ENCODE measurements around the gene METRNL.
"Not testable (repeated sequence)": the region's sequence is repeated elsewhere in the genome, so short reads cannot be mapped to it uniquely, and the experiment has no call there.

- TF ChIP-seq, protein P1, sequence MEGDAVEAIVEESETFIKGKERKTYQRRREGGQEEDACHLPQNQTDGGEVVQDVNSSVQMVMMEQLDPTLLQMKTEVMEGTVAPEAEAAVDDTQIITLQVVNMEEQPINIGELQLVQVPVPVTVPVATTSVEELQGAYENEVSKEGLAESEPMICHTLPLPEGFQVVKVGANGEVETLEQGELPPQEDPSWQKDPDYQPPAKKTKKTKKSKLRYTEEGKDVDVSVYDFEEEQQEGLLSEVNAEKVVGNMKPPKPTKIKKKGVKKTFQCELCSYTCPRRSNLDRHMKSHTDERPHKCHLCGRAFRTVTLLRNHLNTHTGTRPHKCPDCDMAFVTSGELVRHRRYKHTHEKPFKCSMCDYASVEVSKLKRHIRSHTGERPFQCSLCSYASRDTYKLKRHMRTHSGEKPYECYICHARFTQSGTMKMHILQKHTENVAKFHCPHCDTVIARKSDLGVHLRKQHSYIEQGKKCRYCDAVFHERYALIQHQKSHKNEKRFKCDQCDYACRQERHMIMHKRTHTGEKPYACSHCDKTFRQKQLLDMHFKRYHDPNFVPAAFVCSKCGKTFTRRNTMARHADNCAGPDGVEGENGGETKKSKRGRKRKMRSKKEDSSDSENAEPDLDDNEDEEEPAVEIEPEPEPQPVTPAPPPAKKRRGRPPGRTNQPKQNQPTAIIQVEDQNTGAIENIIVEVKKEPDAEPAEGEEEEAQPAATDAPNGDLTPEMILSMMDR (IDR thresholded peaks at IDR 0.05), result not testable (repeated sequence)
- TF ChIP-seq POLR2A (IDR thresholded peaks at IDR 0.05), result not testable (repeated sequence)
Measured at GRCh38 chr17:83047818-83048475, 31.5 kb upstream of the METRNL start.

Data from esophagus squamous epithelium (tissue), 4 donors.